ENCODE data around the gene TEC. TPM values are rescaled to one million over a fixed set of nuclear protein-coding genes. Genes with fewer than 3 reads are reported as not detected.

The TEC gene
- polyA plus RNA-seq, 1 donor from 2014 or later: 4.0 TPM

DNA sequence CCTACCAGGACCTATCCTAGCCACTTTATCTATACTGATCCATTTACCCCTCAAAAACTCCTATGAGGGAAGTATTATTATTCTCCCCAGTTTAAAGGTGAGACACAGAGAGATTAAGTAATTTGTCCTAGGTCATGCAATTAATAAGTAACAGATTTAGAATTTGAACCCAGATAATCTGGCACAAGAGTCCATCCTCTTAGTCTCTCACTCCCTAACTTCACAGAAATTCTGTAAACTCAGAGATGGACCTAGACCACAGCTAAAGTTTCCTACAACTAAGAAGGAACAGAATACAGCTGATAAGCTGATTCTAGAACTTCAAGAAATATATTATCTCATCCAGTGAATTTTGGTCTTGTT is 58.7 kb downstream of the TEC start:
- peak overlapping the region in 2 of 4 donors; percentile 9 to 75 for H3K4me3 Mint-ChIP-seq
- H3K4me1 Mint-ChIP-seq: peaks cover 25 to 43% (median 35%) of the 10 kb centered on the region in 3 donors
- no peaks in the 10 kb centered on the region for H3K36me3 Mint-ChIP-seq
- H3K9me3 Mint-ChIP-seq: no peaks in the 10 kb centered on the region
- H3K27ac Mint-ChIP-seq: peak overlapping the region in 1 of 3 donors; percentile 9
- no peaks in the 10 kb centered on the region for H3K27me3 Mint-ChIP-seq

DNA sequence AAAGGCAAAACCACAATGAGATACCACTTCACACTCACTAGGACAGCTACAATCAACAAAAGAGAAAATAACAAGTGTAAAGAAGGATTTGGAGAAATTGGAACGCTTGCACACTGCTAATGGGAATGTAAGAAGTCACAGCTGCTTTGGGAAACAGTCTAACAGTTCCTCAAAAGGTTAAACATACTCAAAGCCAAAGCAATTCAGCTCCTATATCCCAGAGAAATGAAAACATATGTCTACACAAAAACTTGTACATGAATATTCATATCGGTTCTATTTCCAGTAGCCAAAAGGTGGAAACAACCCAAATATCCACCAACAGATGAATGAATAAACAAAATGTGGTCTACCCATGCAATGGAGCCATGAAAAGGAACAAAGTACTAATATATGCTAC is 64.0 kb downstream of the TEC start:
- peak overlapping the region in 2 of 3 donors; percentile 29 to 87 for H3K27ac Mint-ChIP-seq
- no peaks in the 10 kb centered on the region for H3K36me3 Mint-ChIP-seq
- no peaks in the 10 kb centered on the region for H3K27me3 Mint-ChIP-seq
- peaks cover 41 to 51% (median 42%) of the 10 kb centered on the region in 3 donors for H3K4me1 Mint-ChIP-seq
- H3K9me3 Mint-ChIP-seq: no peaks in the 10 kb centered on the region
- no peak overlapping the region for H3K4me3 Mint-ChIP-seq

DNA sequence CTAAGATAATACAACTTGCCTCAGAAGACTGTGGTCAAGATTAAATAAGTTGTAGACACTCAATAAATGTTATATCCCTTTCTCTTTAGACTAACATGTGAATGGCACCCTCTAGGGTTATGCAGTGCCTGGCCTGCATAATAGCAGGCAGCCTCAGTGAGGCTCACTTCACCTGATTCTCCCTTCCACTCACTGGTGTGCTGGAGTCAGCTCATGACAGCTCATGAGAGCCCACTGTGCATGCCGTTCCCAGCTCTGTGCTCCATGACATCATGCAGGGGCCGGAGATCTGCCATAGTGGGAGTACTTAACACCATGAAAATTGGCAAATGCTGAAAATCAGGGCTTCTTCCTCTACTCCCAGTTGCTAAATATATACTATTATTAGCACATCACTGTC is 64.5 kb downstream of the TEC start:
- Mint-ChIP-seq H3K9me3 (no peaks in the 10 kb centered on the region), H3K4me1 (peaks cover 39 to 48% (median 40%) of the 10 kb centered on the region in 3 donors), H3K36me3 (no peaks in the 10 kb centered on the region), H3K27ac (peak overlapping the region; percentile 18 to 87 (median 29)), H3K27me3 (no peaks in the 10 kb centered on the region), H3K4me3 (peak overlapping the region in 2 of 4 donors; percentile 47 to 79)

DNA sequence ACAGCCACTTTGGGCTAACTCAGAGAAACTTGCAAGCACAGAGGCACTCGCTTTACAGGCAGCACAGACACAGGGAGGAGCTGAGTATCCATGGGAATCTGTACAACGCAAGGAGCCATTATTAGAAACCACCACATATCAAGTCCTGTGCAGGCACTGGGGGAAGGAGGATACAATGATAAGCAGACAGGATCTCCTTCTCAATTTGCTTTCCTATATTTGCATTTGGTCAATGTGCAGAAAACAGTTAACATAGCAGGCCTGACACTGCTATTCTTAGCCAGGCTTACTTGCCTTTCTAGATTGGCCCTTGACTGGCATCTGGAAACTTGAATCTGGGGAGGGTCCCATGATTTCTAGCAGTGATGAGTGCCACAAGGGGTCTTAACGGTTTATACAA is 65.8 kb downstream of the TEC start:
- H3K4me1 Mint-ChIP-seq: peaks cover 40 to 52% (median 44%) of the 10 kb centered on the region in 3 donors
- peak overlapping the region in 3 of 4 donors; percentile 65 to 92 (median 75) for H3K4me3 Mint-ChIP-seq
- H3K36me3 Mint-ChIP-seq: no peaks in the 10 kb centered on the region
- H3K27me3 Mint-ChIP-seq: no peaks in the 10 kb centered on the region
- no peaks in the 10 kb centered on the region for H3K9me3 Mint-ChIP-seq
- peak overlapping the region; percentile 87 to 94 (median 87) for H3K27ac Mint-ChIP-seq

DNA sequence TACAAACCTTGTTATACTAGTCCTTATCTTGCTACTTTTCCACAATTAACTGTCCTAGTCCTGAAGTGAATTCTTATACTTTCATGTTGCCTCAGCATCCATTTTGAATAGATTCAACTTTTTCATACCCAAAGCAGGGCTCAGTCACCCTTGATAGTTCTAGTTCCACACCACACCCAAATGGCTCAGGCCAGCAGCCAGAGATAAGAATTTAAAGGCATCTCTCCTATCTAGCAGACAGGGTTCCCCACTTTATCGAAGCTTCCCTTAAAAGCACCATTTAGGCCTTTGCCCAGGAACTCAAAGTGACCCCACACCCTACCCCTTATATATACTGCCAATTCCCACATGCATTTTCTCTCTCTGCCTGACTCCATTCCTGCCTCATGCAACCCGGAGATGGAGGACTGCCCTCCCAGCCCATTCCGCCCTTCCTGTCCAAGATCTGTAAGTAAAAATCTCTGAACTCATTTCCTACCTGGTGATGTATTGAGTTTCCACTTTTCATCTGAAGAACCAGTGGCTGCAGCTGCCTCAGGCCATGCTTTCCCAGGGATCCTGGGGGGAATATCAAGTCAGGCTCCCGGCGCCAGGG is 71.9 kb downstream of the TEC start:
- H3K9me3 Mint-ChIP-seq: no peaks in the 10 kb centered on the region
- H3K27me3 Mint-ChIP-seq: no peaks in the 10 kb centered on the region
- H3K36me3 Mint-ChIP-seq: peaks cover under 1% of the 10 kb centered on the region
- peaks cover 60 to 65% (median 62%) of the 10 kb centered on the region in 3 donors for H3K4me1 Mint-ChIP-seq
- H3K27ac Mint-ChIP-seq: peak overlapping the region; percentile 34 to 86 (median 64)
- H3K4me3 Mint-ChIP-seq: peak overlapping the region in 3 of 4 donors; percentile 41 to 74 (median 63)

DNA sequence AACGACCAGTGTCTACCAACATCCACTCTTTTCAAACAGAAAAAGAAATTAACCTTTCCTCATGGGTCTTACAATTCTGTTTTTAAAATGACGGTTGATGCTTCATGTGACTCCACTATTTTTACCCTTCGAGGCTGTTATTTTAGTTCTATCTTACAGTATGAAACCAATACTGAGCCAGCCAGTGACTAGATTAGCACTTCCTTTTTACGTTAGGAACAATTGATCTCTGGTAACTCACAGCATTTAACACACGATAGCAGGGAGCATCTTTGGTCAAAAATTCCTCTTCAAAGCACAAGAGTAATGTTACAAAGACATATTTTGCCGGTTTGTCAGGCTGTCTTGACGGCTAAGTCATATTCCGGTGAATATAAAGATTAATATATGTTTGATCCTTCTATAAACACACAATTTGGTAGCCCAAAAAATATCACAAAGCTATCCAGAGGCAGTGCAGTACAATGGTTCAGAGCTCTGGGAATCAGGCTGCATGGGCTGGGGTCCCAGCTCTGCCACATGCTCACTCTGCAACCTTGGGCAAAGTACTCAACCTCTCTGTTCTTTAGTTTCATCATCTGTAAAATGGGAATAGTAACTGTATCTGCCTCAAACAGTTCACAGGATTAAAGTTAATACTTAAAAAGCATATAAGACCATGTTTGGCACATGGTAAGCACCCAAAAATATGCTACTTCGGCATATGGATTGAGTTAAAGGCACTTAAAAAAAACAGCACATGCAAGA is 72.7 kb downstream of the TEC start:
- Mint-ChIP-seq H3K27me3 (no peaks in the 10 kb centered on the region), H3K36me3 (peaks cover 2% of the 10 kb centered on the region), H3K4me3 (peak overlapping the region; percentile 41 to 74 (median 64)), H3K9me3 (no peaks in the 10 kb centered on the region), H3K4me1 (peaks cover 59 to 65% (median 61%) of the 10 kb centered on the region in 3 donors), H3K27ac (peak overlapping the region; percentile 34 to 86 (median 64))

DNA sequence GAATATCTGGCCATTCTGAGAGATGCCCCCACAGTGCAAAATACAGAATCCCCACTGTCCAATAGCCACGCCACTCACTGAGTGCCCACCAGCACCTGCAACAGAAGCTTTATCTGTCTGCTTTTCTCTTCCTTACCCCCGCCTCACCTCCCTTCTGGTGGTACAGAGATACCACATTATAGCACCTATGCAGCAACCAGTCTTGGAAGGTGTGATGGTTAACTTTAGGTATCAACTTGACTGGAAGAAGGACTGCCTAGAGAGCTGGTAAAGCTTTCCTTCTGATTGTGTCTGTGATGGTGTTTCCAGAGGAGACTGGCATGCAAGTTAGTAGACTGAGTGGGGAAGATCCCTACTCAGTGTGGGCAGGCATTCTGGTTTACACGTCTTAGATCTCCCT is 73.8 kb downstream of the TEC start:
- H3K9me3 Mint-ChIP-seq: no peaks in the 10 kb centered on the region
- H3K27me3 Mint-ChIP-seq: no peaks in the 10 kb centered on the region
- peaks cover 57 to 59% (median 59%) of the 10 kb centered on the region in 3 donors for H3K4me1 Mint-ChIP-seq
- H3K4me3 Mint-ChIP-seq: peak overlapping the region; percentile 41 to 74 (median 64)
- H3K36me3 Mint-ChIP-seq: peaks cover 2% of the 10 kb centered on the region
- peak overlapping the region; percentile 26 to 86 (median 64) for H3K27ac Mint-ChIP-seq

DNA sequence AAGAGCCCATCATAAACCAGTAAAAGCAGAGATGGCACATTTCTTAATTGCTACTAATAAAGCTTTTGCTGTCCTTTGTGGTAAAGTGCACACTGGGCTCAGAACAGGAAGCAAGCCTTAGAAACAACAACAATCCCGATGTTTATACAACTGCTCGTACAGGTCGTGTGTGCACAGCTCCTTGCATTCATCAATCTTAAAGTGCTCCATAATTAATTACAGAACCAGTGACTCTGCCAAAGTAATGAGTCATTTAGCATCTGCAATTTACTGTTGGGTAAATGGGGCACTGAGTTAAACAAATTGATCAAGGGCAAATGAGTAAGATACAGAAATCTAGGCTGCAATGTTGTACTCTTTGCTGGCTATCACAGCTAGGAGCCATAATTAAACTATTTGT is 74.3 kb downstream of the TEC start:
- Mint-ChIP-seq H3K36me3 (peaks cover 2% of the 10 kb centered on the region), H3K4me3 (peak overlapping the region; percentile 41 to 74 (median 63)), H3K4me1 (peaks cover 60 to 64% (median 61%) of the 10 kb centered on the region in 3 donors), H3K27ac (peak overlapping the region in 2 of 3 donors; percentile 7 to 26), H3K27me3 (no peaks in the 10 kb centered on the region), H3K9me3 (no peaks in the 10 kb centered on the region)

DNA sequence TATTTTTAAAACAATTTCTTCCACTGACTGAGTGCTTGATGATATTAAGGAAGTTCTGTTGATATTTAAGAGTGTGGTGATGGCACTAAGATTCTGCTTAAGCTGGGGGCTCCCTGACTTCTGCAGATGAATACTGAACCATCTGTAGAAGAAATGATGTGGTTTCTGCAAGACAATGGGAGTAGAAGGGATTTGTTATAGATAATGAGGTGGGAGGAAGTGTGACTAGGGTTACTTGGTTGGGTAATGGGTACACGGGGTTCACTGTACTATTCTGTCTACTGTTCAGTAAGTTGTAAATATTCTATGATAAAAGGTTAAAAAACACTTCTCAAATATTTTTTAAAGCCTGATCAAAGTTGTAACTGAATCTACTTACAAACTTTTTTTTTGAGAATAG is 74.7 kb downstream of the TEC start:
- Mint-ChIP-seq H3K27ac (peak overlapping the region in 2 of 3 donors; percentile 1 to 26), H3K4me1 (peaks cover 60 to 64% (median 64%) of the 10 kb centered on the region in 3 donors), H3K27me3 (no peaks in the 10 kb centered on the region), H3K4me3 (peak overlapping the region in 3 of 4 donors; percentile 41 to 63 (median 63)), H3K9me3 (no peaks in the 10 kb centered on the region), H3K36me3 (peaks cover 2% of the 10 kb centered on the region)

DNA sequence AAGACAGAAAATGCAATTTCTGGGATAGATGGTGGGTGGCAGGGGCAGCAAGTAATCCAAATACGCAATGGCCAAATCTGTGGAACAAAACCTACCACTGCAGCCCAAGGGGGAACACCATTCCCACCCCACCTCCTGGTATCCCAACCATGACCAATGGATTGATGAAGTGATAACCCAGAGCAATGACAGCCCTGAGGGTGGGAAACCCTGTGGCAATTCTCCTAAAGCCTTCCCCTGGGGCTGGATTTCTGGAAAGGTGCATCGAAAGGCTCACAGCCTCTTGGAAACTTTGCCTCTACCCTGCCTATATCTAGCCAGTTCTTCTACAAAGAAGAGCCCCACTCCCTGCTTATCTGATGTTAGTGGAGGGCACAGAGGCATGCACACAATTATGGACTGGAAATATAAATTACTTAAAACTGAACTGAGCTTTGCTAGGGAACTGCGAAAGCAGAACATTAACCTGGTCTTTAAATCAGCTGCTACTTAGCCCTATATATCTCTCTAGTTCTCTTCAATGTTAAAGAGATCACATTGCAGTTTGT is 75.6 kb downstream of the TEC start:
- H3K27ac Mint-ChIP-seq: peak overlapping the region; percentile 1 to 95 (median 80)
- no peaks in the 10 kb centered on the region for H3K9me3 Mint-ChIP-seq
- peaks cover 60 to 64% (median 61%) of the 10 kb centered on the region in 3 donors for H3K4me1 Mint-ChIP-seq
- peaks cover 2% of the 10 kb centered on the region for H3K36me3 Mint-ChIP-seq
- peak overlapping the region in 3 of 4 donors; percentile 74 to 83 (median 74) for H3K4me3 Mint-ChIP-seq
- no peaks in the 10 kb centered on the region for H3K27me3 Mint-ChIP-seq

DNA sequence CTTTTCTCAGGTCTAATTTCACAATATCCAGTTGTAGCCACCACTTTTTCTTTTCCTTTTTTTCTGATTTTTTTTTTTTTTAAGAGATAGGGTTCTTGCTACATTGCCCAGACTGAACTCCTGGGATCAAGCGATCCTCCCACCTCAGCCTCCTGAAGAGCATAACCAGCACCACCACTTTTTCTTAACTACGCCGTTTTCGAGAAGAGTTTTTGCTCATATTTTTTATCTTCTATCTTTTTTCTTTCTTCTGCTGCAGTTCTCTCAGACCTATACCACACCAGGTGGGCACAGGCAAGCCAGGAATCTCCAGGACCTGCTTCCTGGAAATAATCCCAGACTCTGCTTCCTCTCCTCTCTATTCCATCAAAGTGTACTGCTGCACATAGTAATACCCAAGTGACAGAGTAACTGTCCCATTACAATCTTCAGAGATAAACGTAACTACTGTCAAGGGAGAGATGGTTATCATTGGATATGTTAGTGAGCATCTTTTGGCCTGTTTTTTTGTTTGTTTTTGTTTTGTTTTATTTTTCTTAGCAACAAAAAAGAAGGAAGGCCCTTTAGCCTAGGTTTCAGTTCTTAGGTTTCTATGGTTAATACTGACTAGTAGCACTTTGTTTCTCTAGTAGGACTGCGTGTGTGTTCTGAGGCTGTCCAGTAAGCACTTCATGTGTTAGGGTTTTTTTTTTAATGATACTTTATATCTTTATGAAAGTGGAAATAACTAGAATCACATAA is 76.4 kb downstream of the TEC start:
- H3K9me3 Mint-ChIP-seq: no peaks in the 10 kb centered on the region
- no peaks in the 10 kb centered on the region for H3K27me3 Mint-ChIP-seq
- peak overlapping the region; percentile 80 to 95 (median 95) for H3K27ac Mint-ChIP-seq
- peak overlapping the region in 3 of 4 donors; percentile 46 to 83 (median 74) for H3K4me3 Mint-ChIP-seq
- peaks cover 57 to 64% (median 58%) of the 10 kb centered on the region in 3 donors for H3K4me1 Mint-ChIP-seq
- peaks cover 2% of the 10 kb centered on the region for H3K36me3 Mint-ChIP-seq

DNA sequence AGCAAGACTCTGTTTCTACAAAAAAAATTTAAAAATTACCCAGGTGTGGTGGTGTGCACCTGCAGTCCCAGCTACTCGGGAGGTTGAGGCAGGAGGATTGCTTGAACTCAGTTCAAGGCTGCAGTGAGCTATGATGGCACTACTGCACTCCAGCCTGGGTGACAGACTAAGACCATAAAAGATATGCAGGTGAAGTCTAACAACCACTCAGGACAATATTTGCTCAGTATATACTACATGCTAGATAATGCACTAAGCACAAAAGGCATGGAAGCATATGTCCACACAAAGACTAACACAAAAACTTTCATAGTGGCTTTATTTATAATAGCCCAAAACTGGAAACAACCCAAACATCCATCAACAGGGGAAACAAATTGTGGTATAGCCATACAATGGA is 77.9 kb downstream of the TEC start:
- H3K36me3 Mint-ChIP-seq: peaks cover 2% of the 10 kb centered on the region
- H3K27ac Mint-ChIP-seq: no peak overlapping the region
- no peaks in the 10 kb centered on the region for H3K9me3 Mint-ChIP-seq
- no peak overlapping the region for H3K4me3 Mint-ChIP-seq
- no peaks in the 10 kb centered on the region for H3K27me3 Mint-ChIP-seq
- peaks cover 43 to 56% (median 44%) of the 10 kb centered on the region in 3 donors for H3K4me1 Mint-ChIP-seq

DNA sequence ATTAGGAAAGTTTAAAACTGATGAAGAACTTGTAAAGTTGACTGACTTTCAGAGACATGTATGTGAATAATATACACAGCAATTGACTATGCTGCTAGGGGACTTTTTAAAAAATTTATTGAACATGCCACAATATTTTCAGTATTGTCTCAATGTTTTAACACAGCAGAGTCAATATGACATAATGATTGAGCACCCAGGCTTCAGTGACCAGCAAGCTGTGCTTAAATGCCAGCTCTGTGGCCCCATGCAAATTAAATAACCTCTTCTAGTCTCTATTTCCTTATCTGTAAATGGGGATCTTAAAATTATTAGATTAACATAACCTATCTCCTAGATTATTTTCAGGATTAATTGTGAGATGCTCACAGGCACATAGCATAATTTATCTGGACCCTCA is 78.8 kb downstream of the TEC start:
- Mint-ChIP-seq H3K27ac (no peak overlapping the region), H3K4me1 (peaks cover 34 to 47% (median 35%) of the 10 kb centered on the region in 3 donors), H3K4me3 (peak overlapping the region in 1 of 4 donors; percentile 41), H3K27me3 (no peaks in the 10 kb centered on the region), H3K36me3 (peaks cover 2% of the 10 kb centered on the region), H3K9me3 (no peaks in the 10 kb centered on the region)

DNA sequence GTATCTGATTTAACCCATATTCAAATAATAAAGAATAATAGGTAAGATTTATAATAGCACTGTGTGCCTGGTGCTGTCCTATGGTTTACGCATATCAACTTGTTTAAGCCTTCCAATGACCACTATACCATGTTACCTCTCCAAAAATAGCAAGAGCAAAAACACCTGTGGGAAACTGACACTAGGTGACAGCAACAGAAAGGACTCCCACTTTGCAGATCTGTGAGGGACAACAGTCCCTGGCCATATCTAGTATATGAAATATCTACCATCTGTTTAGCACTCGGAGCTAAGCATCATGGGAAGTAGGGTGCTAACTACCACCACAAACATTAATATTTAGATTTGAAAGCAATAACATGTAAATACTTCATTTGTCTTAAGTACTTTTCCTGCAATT is 79.9 kb downstream of the TEC start:
- no peak overlapping the region for H3K4me3 Mint-ChIP-seq
- H3K4me1 Mint-ChIP-seq: peaks cover 24 to 36% (median 29%) of the 10 kb centered on the region in 3 donors
- peaks cover 2% of the 10 kb centered on the region for H3K36me3 Mint-ChIP-seq
- H3K27me3 Mint-ChIP-seq: no peaks in the 10 kb centered on the region
- H3K27ac Mint-ChIP-seq: no peak overlapping the region
- H3K9me3 Mint-ChIP-seq: no peaks in the 10 kb centered on the region

DNA sequence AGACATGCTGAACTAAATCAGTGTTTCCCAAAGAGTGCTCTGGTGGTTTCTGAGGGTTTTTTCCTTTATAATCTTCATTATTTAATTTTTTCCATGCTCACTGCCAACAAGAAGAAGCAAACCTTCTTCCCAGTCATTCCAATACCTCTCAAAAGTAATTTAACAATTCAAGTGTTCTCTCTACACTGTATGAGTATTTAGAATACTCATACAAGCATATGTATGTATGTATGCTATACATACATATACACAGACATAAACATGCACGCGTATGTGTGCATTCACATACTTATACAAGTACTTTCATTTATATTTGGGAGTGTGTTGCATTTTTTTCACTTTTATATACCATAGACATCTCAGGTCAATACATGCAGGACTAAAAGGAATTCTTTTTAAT is 81.2 kb downstream of the TEC start:
- peaks cover 2% of the 10 kb centered on the region for H3K36me3 Mint-ChIP-seq
- no peak overlapping the region for H3K4me3 Mint-ChIP-seq
- H3K4me1 Mint-ChIP-seq: peaks cover 14 to 24% (median 18%) of the 10 kb centered on the region in 3 donors
- no peak overlapping the region for H3K27ac Mint-ChIP-seq
- no peaks in the 10 kb centered on the region for H3K9me3 Mint-ChIP-seq
- no peaks in the 10 kb centered on the region for H3K27me3 Mint-ChIP-seq

All from IgD-negative memory B cell (primary cell).